NB4 (cell line): ENCODE measurements around the gene HSPBP1.

ENCODE experiments used
- DNase-seq: peaks from one replicate; pipeline ENCODE4 v3.0.0; 2010; ENCODE audit warnings: low read depth
- H3K4me3 ChIP-seq: one replicate; pipeline ENCODE4 v1.5.1; 2011; ENCODE audit warnings: mild to moderate bottlenecking, low read depth, low read length, moderate library complexity
- CTCF ChIP-seq: IDR thresholded peaks from one replicate; pipeline ENCODE4 v1.5.1; 2012; ENCODE audit warnings: low read depth, low read length
- MAX ChIP-seq: IDR thresholded peaks from 2 replicates; pipeline ENCODE4 v1.6.1; 2011; ENCODE audit warnings: low read depth, low read length
- MYC ChIP-seq: IDR thresholded peaks from 2 replicates; pipeline ENCODE4 v1.6.1; 2011; ENCODE audit warnings: low read depth, low read length
- POLR2A ChIP-seq: IDR thresholded peaks from 2 replicates; pipeline ENCODE4 v1.6.1; 2011; ENCODE audit warnings: mild to moderate bottlenecking; ENCODE audit not compliant: insufficient read length; ENCODE audit errors: extremely low read depth

The HSPBP1 gene

GRCh38 chr19:55321466-55322137 is 41.7 kb upstream of the HSPBP1 start:
- H3K4me3 ChIP-seq, result no peak overlapping the region
- TF ChIP-seq CTCF, result no peak
- TF ChIP-seq POLR2A, result no peak
- TF ChIP-seq MAX, result no peak
- no peak for TF ChIP-seq MYC
- DNase-seq, result no peak

GRCh38 chr19:55320844-55321419 is 41.0 kb upstream of the HSPBP1 start:
- no peak for TF ChIP-seq POLR2A
- TF ChIP-seq CTCF, result no peak
- no peak for TF ChIP-seq MAX
- no peak for TF ChIP-seq MYC
- H3K4me3 ChIP-seq, result no peak overlapping the region
- no peak for DNase-seq

GRCh38 chr19:55319785-55320184 is 39.9 kb upstream of the HSPBP1 start:
- TF ChIP-seq POLR2A, result no peak
- no peak for TF ChIP-seq CTCF
- TF ChIP-seq MYC, result no peak
- no peak for TF ChIP-seq MAX
- no peak for DNase-seq
- H3K4me3 ChIP-seq, result no peak overlapping the region

GRCh38 chr19:55316646-55317045 is 36.7 kb upstream of the HSPBP1 start:
- H3K4me3 ChIP-seq, result no peak overlapping the region
- no peak for TF ChIP-seq MAX
- TF ChIP-seq MYC, result no peak
- no peak for TF ChIP-seq CTCF
- TF ChIP-seq POLR2A, result no peak
- no peak for DNase-seq

- TF ChIP-seq MYC, result no peak
- TF ChIP-seq CTCF, result no peak
- TF ChIP-seq MAX, result no peak
- no peak for TF ChIP-seq POLR2A
- no peak overlapping the region for H3K4me3 ChIP-seq
- DNase-seq, result no peak
These were observed 36.1 kb upstream of the HSPBP1 start for GRCh38 chr19:55315956-55316525.
